HCT116 (cell line): Measurements from ENCODE around the gene RFC4. TPM values are rescaled to one million over a fixed set of nuclear protein-coding genes. Genes with fewer than 3 reads are reported as not detected.

Experiments used
- ATAC-seq: fragments of 200-7000 bp; cut with Tn5 transposase; 2 replicates; pipeline ENCODE4 v1.9.1; 2020; ENCODE audit warnings: mild to moderate bottlenecking, moderate library complexity
- BruUV-seq: library from RNA; stranded (reverse); fragments of 400-500 nt; replicated peaks from 2 replicates; lab custom pipeline; 2021; lab: Mats Ljungman, UMichigan
- CTCF ChIA-PET: fragments of 300-600 bp; sonication (Branson Sonifier 250); formaldehyde crosslinking; loops from one replicate; lab custom pipeline; 2021; ENCODE audit warnings: antibody characterized with exemption; lab: Charles Lee
- POLR2A ChIA-PET: fragments of 300-600, 350-600 bp; sonication (Branson Sonifier 250); formaldehyde crosslinking; loops from one replicate; lab custom pipeline; 2021; ENCODE audit warnings: antibody characterized with exemption; lab: Charles Lee
- RAD21 ChIA-PET, 2 experiments: fragments of 300-600 bp; sonication (Branson Sonifier 250); formaldehyde crosslinking; loops; one replicate each; lab custom pipeline; 2023; ENCODE audit warnings: low total read pairs in 2 of 2; ENCODE audit not compliant: uncharacterized antibody in 2 of 2, unreplicated experiment in 2 of 2, low non-redundant PET in 1 of 2; lab: Charles Lee
- DNase-seq: peaks from one replicate; pipeline ENCODE4 v3.0.0-alpha.2; 2010; ENCODE audit warnings: low read depth, low spot score
- H2AFZ ChIP-seq: fragments of 200-600 bp; shearing (Covaris generic), sonication (generic); 2 replicates; pipeline ENCODE4 v1.6.1; 2017; ENCODE audit warnings: low read depth, mixed run types, mixed read lengths, antibody characterized with exemption, low read length; ENCODE audit not compliant: poor library complexity, severe bottlenecking
- H3K27ac ChIP-seq: 2 replicates; pipeline ENCODE4 v1.5.1; 2012; ENCODE audit warnings: low read depth, low read length
- H3K27me3 ChIP-seq: fragments of 200-600 bp; sonication (generic); 2 replicates; pipeline ENCODE4 v1.6.1; 2016; ENCODE audit warnings: mixed run types, low read length, mixed read lengths; ENCODE audit not compliant: insufficient read depth
- H3K36me3 ChIP-seq, 2 experiments: fragments of 200-500 bp in 1 of 2; fragments of 200-600 bp in 1 of 2; sonication (Bioruptor generic) in 1 of 2; sonication (generic) in 1 of 2; 2 replicates each; pipeline versions ENCODE4 v1.5.1 to v1.6.1; 2014 to 2016; ENCODE audit warnings: low read length in 2 of 2, inconsistent platforms in 1 of 2, mixed read lengths in 1 of 2, mixed run types in 1 of 2; ENCODE audit not compliant: insufficient read depth in 2 of 2, control insufficient read depth in 1 of 2
- H3K4me1 ChIP-seq, 2 experiments: fragments of 200-600 bp in 1 of 2; sonication (generic) in 1 of 2; 2 replicates each; pipeline versions ENCODE4 v1.5.1 to v1.6.1; 2012 to 2017; ENCODE audit warnings: low read length in 2 of 2, inconsistent platforms in 1 of 2, mild to moderate bottlenecking in 1 of 2, mixed read lengths in 1 of 2, mixed run types in 1 of 2, moderate library complexity in 1 of 2; ENCODE audit not compliant: insufficient read depth in 2 of 2, control insufficient read depth in 1 of 2
- H3K4me2 ChIP-seq: fragments of 200-600 bp; sonication (generic); 2 replicates; pipeline ENCODE4 v1.6.1; 2017; ENCODE audit warnings: mixed run types, low read length, mixed read lengths
- H3K4me3 ChIP-seq, 2 experiments: fragments of 200-600 bp in 1 of 2; sonication (generic) in 1 of 2; replicated peaks in 1 of 2; 2 replicates each; pipeline ENCODE4 v1.5.1; 2011 to 2016; ENCODE audit warnings: low read length in 2 of 2, control low read depth in 1 of 2, low read depth in 1 of 2, mild to moderate bottlenecking in 1 of 2, mixed read lengths in 1 of 2, mixed run types in 1 of 2
- H3K79me2 ChIP-seq: fragments of 200-600 bp; sonication (generic); 2 replicates; pipeline ENCODE4 v1.6.1; 2017; ENCODE audit warnings: mild to moderate bottlenecking, mixed run types, low read length, moderate library complexity, mixed read lengths; ENCODE audit not compliant: insufficient read depth
- H3K9ac ChIP-seq: fragments of 200-600 bp; sonication (generic); 2 replicates; pipeline ENCODE4 v1.6.1; 2016; ENCODE audit warnings: low read length, mixed read lengths
- H3K9me2 ChIP-seq: fragments of 200-600 bp; sonication (generic), shearing (Covaris generic); 2 replicates; pipeline ENCODE4 v1.6.1; 2017; ENCODE audit warnings: mixed run types, mild to moderate bottlenecking, moderate library complexity; ENCODE audit not compliant: insufficient read depth
- H3K9me3 ChIP-seq, 2 experiments: fragments of 200-500 bp in 1 of 2; fragments of 200-600 bp in 1 of 2; sonication (Bioruptor generic) in 1 of 2; sonication (generic) in 1 of 2; 2 replicates each; pipeline ENCODE4 v1.6.1; 2014 to 2017; ENCODE audit warnings: low read length in 2 of 2, mixed read lengths in 2 of 2, inconsistent platforms in 1 of 2, low read depth in 1 of 2, mild to moderate bottlenecking in 1 of 2, mixed run types in 1 of 2, moderate library complexity in 1 of 2; ENCODE audit not compliant: control insufficient read depth in 1 of 2, insufficient read depth in 1 of 2
- H4K20me1 ChIP-seq: fragments of 200-600 bp; sonication (generic), shearing (Covaris generic); 2 replicates; pipeline ENCODE4 v1.6.1; 2017; ENCODE audit warnings: mixed run types, mild to moderate bottlenecking, moderate library complexity; ENCODE audit not compliant: insufficient read depth
- CBX3 ChIP-seq: IDR thresholded peaks from 2 replicates; pipeline ENCODE4 v1.6.1; 2012; ENCODE audit warnings: low read depth
- CEBPB ChIP-seq: IDR thresholded peaks from 2 replicates; pipeline ENCODE4 v1.6.1; 2012; ENCODE audit warnings: low read depth
- CTCF ChIP-seq, 3 experiments: fragments of 200-600 bp in 1 of 3; sonication (generic) in 1 of 3; IDR thresholded peaks in 2 of 3; conservative IDR thresholded peaks in 1 of 3; 2 replicates each; pipeline ENCODE4 v1.5.1; 2012 to 2017; ENCODE audit warnings: low read depth in 2 of 3, low read length in 2 of 3, antibody characterized with exemption in 1 of 3, borderline replicate concordance in 1 of 3, control low read depth in 1 of 3, mild to moderate bottlenecking in 1 of 3, mixed read lengths in 1 of 3, mixed run types in 1 of 3, moderate library complexity in 1 of 3; ENCODE audit not compliant: insufficient read depth in 1 of 3
- FOSL1 ChIP-seq: IDR thresholded peaks from 2 replicates; pipeline ENCODE4 v1.6.1; 2012; ENCODE audit warnings: low read depth
- JUND ChIP-seq: IDR thresholded peaks from 2 replicates; pipeline ENCODE4 v1.6.1; 2012
- POLR2AphosphoS5 ChIP-seq: IDR thresholded peaks from 2 replicates; pipeline ENCODE4 v1.6.1; 2011; ENCODE audit warnings: mild to moderate bottlenecking, low read depth, low read length, moderate library complexity
- SIN3A ChIP-seq: IDR thresholded peaks from 2 replicates; pipeline ENCODE4 v1.6.1; 2012; ENCODE audit warnings: low read depth
- SRF ChIP-seq: IDR thresholded peaks from 2 replicates; pipeline ENCODE4 v1.6.1; 2012; ENCODE audit warnings: low read depth
- ZBTB33 ChIP-seq: IDR thresholded peaks from 2 replicates; pipeline ENCODE4 v1.6.1; 2011; ENCODE audit warnings: mild to moderate bottlenecking, low read length, moderate library complexity; ENCODE audit not compliant: insufficient replicate concordance; ENCODE audit errors: extremely low read depth
- ZFX ChIP-seq: fragments of 450-650 bp; IDR thresholded peaks from 2 replicates; pipeline ENCODE4 v1.6.1; 2017
- intact Hi-C: fragments of 100-400 bp; cut with micrococcal nuclease; formaldehyde crosslinking; loops from 2 replicates; pipeline ENCODE4 v1.10.0; 2022
- total RNA-seq: library from RNA; stranded (reverse); gene quantifications from one replicate; pipeline ENCODE4 v1.2.1, GENCODE V29; 2021; ENCODE audit not compliant: unreplicated experiment

Gene RFC4
- total RNA-seq, 1 experiment from 2014 or later = 86.2 TPM

DNA sequence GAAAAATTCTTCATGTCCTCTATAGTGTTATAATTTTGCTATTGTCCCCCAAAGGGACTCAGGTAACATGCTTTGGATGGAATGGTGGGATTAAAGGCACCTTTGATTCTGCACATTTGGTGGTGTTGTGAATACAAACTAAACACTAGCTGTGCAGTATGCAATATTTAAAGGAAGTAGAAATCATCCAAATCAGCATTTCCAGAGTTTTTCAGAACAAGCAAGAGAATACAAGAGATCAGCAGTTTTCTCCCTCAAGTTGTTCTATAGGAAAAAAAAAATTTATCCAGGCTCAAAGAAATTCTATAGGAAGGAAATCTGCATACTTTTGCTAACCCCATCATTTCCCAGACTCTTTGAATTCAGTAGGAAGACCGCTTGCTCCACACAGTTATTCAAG is 26.0 kb upstream of the RFC4 start:
- no peak overlapping the region for H3K27ac ChIP-seq
- H3K9me3 ChIP-seq = no peaks in the 10 kb centered on the region
- no peaks in the 10 kb centered on the region for H3K9me2 ChIP-seq
- H3K4me1 ChIP-seq = peaks cover 0 to 5% of the 10 kb centered on the region in 2 experiments; a peak in 1 of 4 replicates
- ChIA-PET RAD21 (no interaction called here), CTCF (no interaction called here), POLR2A (no interaction called here)
- no peak overlapping the region for H3K4me3 ChIP-seq
- no peaks in the 10 kb centered on the region for H3K36me3 ChIP-seq
- peaks cover 34% of the 10 kb centered on the region for H3K27me3 ChIP-seq
- TF ChIP-seq CEBPB (no peak), ZBTB33 (no peak), CTCF (IDR thresholded peaks at IDR 0.05 in 2 of 3, conservative IDR thresholded peaks at IDR 0.05 in 1 of 3; ENCODE audit: borderline replicate concordance in 1 of 3, insufficient read depth in 1 of 3, low read depth in 2 of 3, low read length in 2 of 3) (no peak), SRF (no peak), POLR2AphosphoS5 (no peak), FOSL1 (no peak), JUND (no peak), SIN3A (no peak), CBX3 (no peak), ZFX (no peak)
- ATAC-seq (no peak), DNase-seq (no peak)
- H3K79me2 ChIP-seq = no peaks in the 10 kb centered on the region
- intact Hi-C loops = no loop called here
- no peaks in the 10 kb centered on the region for H4K20me1 ChIP-seq
- BruUV-seq = no TSS peak
- H3K4me2 ChIP-seq = no peak overlapping the region
- H2AFZ ChIP-seq = no peak overlapping the region
- H3K9ac ChIP-seq = no peak overlapping the region
